Endothelial cell of umbilical vein (primary cell): ENCODE measurements around the gene NDUFA5. TPM values are rescaled to one million over a fixed set of nuclear protein-coding genes. Genes with fewer than 3 reads are reported as not detected.
"Not testable (repeated sequence)": the region's sequence is repeated elsewhere in the genome, so short reads cannot be mapped to it uniquely, and the experiment has no call there.

Experiments used
- BruUV-seq: library from RNA; stranded (reverse); fragments of 400-500 nt; replicated peaks from 2 replicates; lab custom pipeline; 2021; lab: Mats Ljungman, UMichigan
- CTCF ChIA-PET: fragments of 300-600, 350-600 bp; sonication (Branson Sonifier 250); formaldehyde crosslinking; loops from one replicate; lab custom pipeline; 2021; ENCODE audit warnings: antibody characterized with exemption, inconsistent platforms; lab: Charles Lee
- POLR2A ChIA-PET: fragments of 300-600, 350-600 bp; sonication (Branson Sonifier 250); formaldehyde crosslinking; loops from one replicate; lab custom pipeline; 2021; ENCODE audit warnings: antibody characterized with exemption, inconsistent platforms; lab: Charles Lee
- DNase-seq: peaks from one replicate; pipeline ENCODE4 v3.0.0-alpha.2; 2011; ENCODE audit warnings: low read depth, low spot score
- FAIRE-seq: peaks from 2 replicates; lab custom pipeline; 2011; peaks lifted over from hg19 to GRCh38; lab: Jason Lieb, UNC
- H2AFZ ChIP-seq: 2 replicates; pipeline ENCODE4 v1.6.0; 2012; ENCODE audit warnings: low read depth, low read length, control low read depth, inconsistent platforms
- H3K27ac ChIP-seq: 2 replicates; pipeline ENCODE4 v1.5.1; 2011; ENCODE audit warnings: low read depth, mild to moderate bottlenecking, control low read depth, low read length, moderate library complexity; ENCODE audit not compliant: insufficient read depth
- H3K27me3 ChIP-seq, 2 experiments: 2 replicates each; pipeline versions ENCODE4 v1.6.0 to v1.6.1; 2011; ENCODE audit warnings: low read length in 2 of 2, mixed read lengths in 1 of 2; ENCODE audit not compliant: control insufficient read depth in 2 of 2, insufficient read depth in 2 of 2
- H3K36me3 ChIP-seq, 2 experiments: 2 replicates in 1 of 2; 3 replicates in 1 of 2; pipeline ENCODE4 v1.5.1; 2011; ENCODE audit warnings: low read length in 2 of 2, mild to moderate bottlenecking in 1 of 2, moderate library complexity in 1 of 2; ENCODE audit not compliant: control insufficient read depth in 2 of 2, insufficient read depth in 2 of 2; ENCODE audit errors: extremely low read depth in 1 of 2
- H3K4me1 ChIP-seq: 3 replicates; pipeline ENCODE4 v1.5.1; 2011; ENCODE audit warnings: mild to moderate bottlenecking, low read length; ENCODE audit not compliant: control insufficient read depth, insufficient read depth; ENCODE audit errors: extremely low read depth
- H3K4me2 ChIP-seq: 2 replicates; pipeline ENCODE4 v1.6.1; 2011; ENCODE audit warnings: low read length, control low read depth, mixed read lengths; ENCODE audit not compliant: insufficient read depth
- H3K4me3 ChIP-seq, 3 experiments: fragments of 200-600 bp in 1 of 3; sonication (generic), shearing (Covaris generic) in 1 of 3; replicated peaks in 1 of 3; 2 replicates each; pipeline ENCODE4 v1.5.1; 2011 to 2016; ENCODE audit warnings: control low read depth in 3 of 3, low read length in 3 of 3, mild to moderate bottlenecking in 2 of 3, inconsistent platforms in 1 of 3, low read depth in 1 of 3, moderate library complexity in 1 of 3; ENCODE audit not compliant: insufficient read depth in 1 of 3
- H3K79me2 ChIP-seq: 2 replicates; pipeline ENCODE4 v1.6.0; 2012; ENCODE audit warnings: low read length, inconsistent platforms; ENCODE audit not compliant: control insufficient read depth, insufficient read depth
- H3K9ac ChIP-seq: replicated peaks from 2 replicates; pipeline ENCODE3; 2011; ENCODE audit warnings: low read length, control low read depth; ENCODE audit not compliant: insufficient read depth; ENCODE audit errors: extremely low read depth
- H3K9me1 ChIP-seq: replicated peaks from 3 replicates; pipeline ENCODE4 v1.6.0; 2011; ENCODE audit warnings: mild to moderate bottlenecking, low read length; ENCODE audit not compliant: control insufficient read depth, insufficient read depth; ENCODE audit errors: extremely low read depth
- H3K9me3 ChIP-seq: replicated peaks from 2 replicates; pipeline ENCODE4 v1.5.1; 2012; ENCODE audit warnings: low read length, inconsistent platforms; ENCODE audit not compliant: control insufficient read depth, insufficient read depth
- H4K20me1 ChIP-seq: replicated peaks from 2 replicates; pipeline ENCODE3; 2011; ENCODE audit warnings: mild to moderate bottlenecking, low read length; ENCODE audit not compliant: control insufficient read depth, insufficient read depth; ENCODE audit errors: extremely low read depth
- MYC ChIP-seq: IDR thresholded peaks from one replicate; pipeline ENCODE4 v1.6.1; 2011; ENCODE audit warnings: mild to moderate bottlenecking, low read depth, low read length
- dilution Hi-C: fragments of 300-500 bp; cut with MboI; formaldehyde crosslinking; loops from one replicate; pipeline ENCODE4 v1.15.0; 2019; ENCODE audit warnings: low sequenced_read_pairs; ENCODE audit not compliant: extremely low pct_ligation_motif_present
- intact Hi-C: fragments of 100-400 bp; cut with micrococcal nuclease; formaldehyde crosslinking; loops from one replicate; pipeline ENCODE4 v1.10.0; 2022
- polyA plus RNA-seq, 4 experiments: library from polyadenylated mRNA; depleted of rRNA in 3 of 4; stranded (reverse) in 3 of 4; unstranded in 1 of 4; fragments of >200 nt; gene quantifications; 2 replicates each; pipeline versions ENCODE4 v1.2.1 to v1.2.3, GENCODE V29; 2011 to 2012; ENCODE audit warnings: missing spikeins in 1 of 4
- total RNA-seq: library from RNA; stranded (reverse); gene quantifications from 2 replicates; pipeline ENCODE4 v1.2.3, GENCODE V29; 2021

Gene NDUFA5
- total and polyA plus RNA-seq, 2 donors (not counting 3 experiments of a cell fraction or from before 2014, with no cell fraction given): 6.2 to 62.3 TPM

GRCh38 chr7:123528265-123528664 lies 29.4 kb downstream of the NDUFA5 start:
- Histone ChIP-seq H3K9me3 (no peaks in the 10 kb centered on the region), H4K20me1 (no peaks in the 10 kb centered on the region), H3K27ac (no peak overlapping the region), H3K4me3 (no peak overlapping the region), H2AFZ (no peak overlapping the region), H3K36me3 (no peaks in the 10 kb centered on the region), H3K4me1 (peaks cover 3% of the 10 kb centered on the region), H3K79me2 (no peaks in the 10 kb centered on the region), H3K27me3 (peaks cover 1 to 7% of the 10 kb centered on the region in 2 experiments), H3K9ac (no peak overlapping the region), H3K4me2 (no peak overlapping the region), H3K9me1 (no peaks in the 10 kb centered on the region)
- FAIRE-seq: no peak
- dilution Hi-C loops (no loop called here), intact Hi-C loops (no loop called here)
- DNase-seq: no peak
- ChIA-PET POLR2A (no interaction called here), CTCF (interaction anchor here (1.2 to 2.2 kb wide), 2 partner anchors 8 to 34 kb away, joined by 4 to 15 read pairs; no protein-coding TSS in a partner anchor)
- BruUV-seq: no TSS peak
- no peak for TF ChIP-seq MYC

GRCh38 chr7:123527712-123528225 lies 29.8 kb downstream of the NDUFA5 start:
- H2AFZ ChIP-seq, H3K27me3 ChIP-seq, H3K27ac ChIP-seq, H3K9me1 ChIP-seq, dilution Hi-C loops, FAIRE-seq, H3K4me1 ChIP-seq, POLR2A ChIA-PET, H3K9ac ChIP-seq, H3K4me2 ChIP-seq, intact Hi-C loops, H3K79me2 ChIP-seq, H3K4me3 ChIP-seq, H3K36me3 ChIP-seq, H3K9me3 ChIP-seq, BruUV-seq, DNase-seq, H4K20me1 ChIP-seq: not testable (repeated sequence)
- CTCF ChIA-PET: interaction anchor here (2.2 kb wide), 1 partner anchor 34 kb away, joined by 15 read pairs; no protein-coding TSS in a partner anchor

GRCh38 chr7:123526533-123526932 lies 31.1 kb downstream of the NDUFA5 start:
- H3K4me3 ChIP-seq, H3K9ac ChIP-seq, H3K9me3 ChIP-seq, H3K9me1 ChIP-seq, H3K27ac ChIP-seq, POLR2A ChIA-PET, H4K20me1 ChIP-seq, H3K4me1 ChIP-seq, H3K79me2 ChIP-seq, dilution Hi-C loops, H3K4me2 ChIP-seq, FAIRE-seq, H3K27me3 ChIP-seq, DNase-seq, intact Hi-C loops, BruUV-seq, H3K36me3 ChIP-seq, H2AFZ ChIP-seq: not testable (repeated sequence)
- CTCF ChIA-PET: interaction anchor here (1.3 kb wide), 1 partner anchor 32 kb away, joined by 4 read pairs; no protein-coding TSS in a partner anchor
